ENCODE measurements around the gene HEMGN. TPM values are rescaled to one million over a fixed set of nuclear protein-coding genes. Genes with fewer than 3 reads are reported as not detected.
"Not testable (repeated sequence)": the region's sequence is repeated elsewhere in the genome, so short reads cannot be mapped to it uniquely, and the experiment has no call there.

Gene HEMGN
- total and polyA plus RNA-seq, 5 donors from 2014 or later = 1.7 to 7.0 (median 3.6) TPM

GRCh38 chr9:97945470-97945869 lies 7.5 kb upstream of the HEMGN start:
- not testable (repeated sequence) for H3K27ac ChIP-seq (ENCODE audit: insufficient read depth, low read length, poor library complexity, severe bottlenecking); DNase-seq; H3K4me1 ChIP-seq (ENCODE audit: control insufficient read depth, insufficient read depth, low read length, poor library complexity, severe bottlenecking); H3K4me1 Mint-ChIP-seq; H3K9me3 ChIP-seq (ENCODE audit: control insufficient read depth in 2 of 2, low read length in 2 of 2); H3K27me3 ChIP-seq (ENCODE audit: control insufficient read depth, insufficient read depth, low read length); H3K9me3 Mint-ChIP-seq; ATAC-seq (ENCODE audit: low read depth in 2 of 2); H3K36me3 Mint-ChIP-seq; H3K4me3 ChIP-seq (ENCODE audit: low read depth, low read length); H3K27ac Mint-ChIP-seq; H3K36me3 ChIP-seq (ENCODE audit: control insufficient read depth, insufficient read depth, low read length)
- peak overlapping the region in 1 of 4 donors; percentile 48 for H3K4me3 Mint-ChIP-seq
- peaks cover 25% of the 10 kb centered on the region for H3K27me3 Mint-ChIP-seq

- H3K4me3 ChIP-seq (ENCODE audit: low read depth, low read length) = no peak overlapping the region
- peaks cover 4% of the 10 kb centered on the region for H3K27me3 ChIP-seq (ENCODE audit: control insufficient read depth, insufficient read depth, low read length)
- Mint-ChIP-seq H3K9me3 (peaks cover 0 to 4% (median 0%) of the 10 kb centered on the region in 7 donors), H3K27me3 (peaks cover 23% of the 10 kb centered on the region), H3K4me3 (no peak overlapping the region), H3K4me1 (no peaks in the 10 kb centered on the region), H3K36me3 (no peaks in the 10 kb centered on the region), H3K27ac (no peak overlapping the region)
- no peaks in the 10 kb centered on the region for H3K9me3 ChIP-seq (ENCODE audit: control insufficient read depth in 2 of 2, low read length in 2 of 2)
- DNase-seq = no peak
- no peaks in the 10 kb centered on the region for H3K36me3 ChIP-seq (ENCODE audit: control insufficient read depth, insufficient read depth, low read length)
- H3K4me1 ChIP-seq (ENCODE audit: control insufficient read depth, insufficient read depth, low read length, poor library complexity, severe bottlenecking) = no peaks in the 10 kb centered on the region
- no peak for ATAC-seq (ENCODE audit: low read depth in 2 of 2)
- H3K27ac ChIP-seq (ENCODE audit: insufficient read depth, low read length, poor library complexity, severe bottlenecking) = no peak overlapping the region
Observed at GRCh38 chr9:97944612-97945011, 6.6 kb upstream of the HEMGN start.

GRCh38 chr9:97943308-97943855 lies 5.4 kb upstream of the HEMGN start:
- H3K4me1 ChIP-seq (ENCODE audit: control insufficient read depth, insufficient read depth, low read length, poor library complexity, severe bottlenecking) = peaks cover 6% of the 10 kb centered on the region

GRCh38 chr9:97941323-97941722 lies 3.4 kb upstream of the HEMGN start:
- peaks cover 13% of the 10 kb centered on the region for H3K27me3 Mint-ChIP-seq
- Histone ChIP-seq H3K27me3 (ENCODE audit: control insufficient read depth, insufficient read depth, low read length) (peaks cover 4% of the 10 kb centered on the region), H3K27ac (ENCODE audit: insufficient read depth, low read length, poor library complexity, severe bottlenecking) (no peak overlapping the region), H3K4me1 (ENCODE audit: control insufficient read depth, insufficient read depth, low read length, poor library complexity, severe bottlenecking) (peaks cover 15% of the 10 kb centered on the region), H3K4me3 (ENCODE audit: low read depth, low read length) (no peak overlapping the region), H3K9me3 (ENCODE audit: control insufficient read depth in 2 of 2, low read length in 2 of 2) (no peaks in the 10 kb centered on the region), H3K36me3 (ENCODE audit: control insufficient read depth, insufficient read depth, low read length) (no peaks in the 10 kb centered on the region)
- H3K9me3 Mint-ChIP-seq = peaks cover 0 to 4% (median 0%) of the 10 kb centered on the region in 7 donors
- H3K27ac Mint-ChIP-seq = no peak overlapping the region
- DNase-seq = no peak
- no peak for ATAC-seq (ENCODE audit: low read depth in 2 of 2)
- no peaks in the 10 kb centered on the region for H3K36me3 Mint-ChIP-seq
- H3K4me3 Mint-ChIP-seq = no peak overlapping the region
- peaks cover 11 to 23% (median 19%) of the 10 kb centered on the region in 4 donors for H3K4me1 Mint-ChIP-seq

More at GRCh38 chr9:97943308-97943855, 5.4 kb upstream of the HEMGN start:
- Histone ChIP-seq H3K9me3 (ENCODE audit: control insufficient read depth in 2 of 2, low read length in 2 of 2) (no peaks in the 10 kb centered on the region), H3K36me3 (ENCODE audit: control insufficient read depth, insufficient read depth, low read length) (no peaks in the 10 kb centered on the region), H3K27me3 (ENCODE audit: control insufficient read depth, insufficient read depth, low read length) (peaks cover 4% of the 10 kb centered on the region), H3K27ac (ENCODE audit: insufficient read depth, low read length, poor library complexity, severe bottlenecking) (no peak overlapping the region), H3K4me3 (ENCODE audit: low read depth, low read length) (no peak overlapping the region)
- no peak for DNase-seq
- Mint-ChIP-seq H3K27ac (no peak overlapping the region), H3K4me3 (no peak overlapping the region), H3K27me3 (peaks cover 16% of the 10 kb centered on the region), H3K4me1 (peaks cover 3 to 10% (median 8%) of the 10 kb centered on the region in 4 donors), H3K36me3 (no peaks in the 10 kb centered on the region), H3K9me3 (peaks cover 0 to 4% (median 0%) of the 10 kb centered on the region in 7 donors)
- no peak for ATAC-seq (ENCODE audit: low read depth in 2 of 2)

GRCh38 chr9:97940741-97941140 lies 2.8 kb upstream of the HEMGN start:
- peaks cover 15% of the 10 kb centered on the region for H3K4me1 ChIP-seq (ENCODE audit: control insufficient read depth, insufficient read depth, low read length, poor library complexity, severe bottlenecking)
- Mint-ChIP-seq H3K36me3 (no peaks in the 10 kb centered on the region), H3K9me3 (peaks cover 0 to 2% (median 0%) of the 10 kb centered on the region in 7 donors), H3K4me3 (no peak overlapping the region), H3K4me1 (peaks cover 11 to 26% (median 19%) of the 10 kb centered on the region in 4 donors), H3K27me3 (peaks cover 13% of the 10 kb centered on the region), H3K27ac (no peak overlapping the region)
- H3K9me3 ChIP-seq (ENCODE audit: control insufficient read depth in 2 of 2, low read length in 2 of 2) = no peaks in the 10 kb centered on the region
- H3K27me3 ChIP-seq (ENCODE audit: control insufficient read depth, insufficient read depth, low read length) = peaks cover 4% of the 10 kb centered on the region
- ATAC-seq (ENCODE audit: low read depth in 2 of 2) (no peak), DNase-seq (no peak)
- H3K4me3 ChIP-seq (ENCODE audit: low read depth, low read length) = no peak overlapping the region
- no peak overlapping the region for H3K27ac ChIP-seq (ENCODE audit: insufficient read depth, low read length, poor library complexity, severe bottlenecking)
- no peaks in the 10 kb centered on the region for H3K36me3 ChIP-seq (ENCODE audit: control insufficient read depth, insufficient read depth, low read length)

GRCh38 chr9:97940233-97940632 lies 2.3 kb upstream of the HEMGN start:
- no peak for ATAC-seq (ENCODE audit: low read depth in 2 of 2)
- no peak overlapping the region for H3K27ac Mint-ChIP-seq
- peaks cover 0 to 2% (median 0%) of the 10 kb centered on the region in 7 donors for H3K9me3 Mint-ChIP-seq

GRCh38 chr9:97936998-97937397 lies 974 bp downstream of the HEMGN start:
- DNase-seq (no peak), ATAC-seq (ENCODE audit: low read depth in 2 of 2) (no peak)
- no peak overlapping the region for H3K27ac ChIP-seq (ENCODE audit: insufficient read depth, low read length, poor library complexity, severe bottlenecking)
- Mint-ChIP-seq H3K9me3 (peaks cover 0 to 2% (median 0%) of the 10 kb centered on the region in 7 donors), H3K4me1 (peaks cover 11 to 48% (median 19%) of the 10 kb centered on the region in 4 donors), H3K36me3 (no peaks in the 10 kb centered on the region), H3K4me3 (no peak overlapping the region), H3K27ac (peak overlapping the region in 1 of 3 donors; percentile 88), H3K27me3 (peaks cover 7% of the 10 kb centered on the region)
- no peaks in the 10 kb centered on the region for H3K27me3 ChIP-seq (ENCODE audit: control insufficient read depth, insufficient read depth, low read length)
- no peaks in the 10 kb centered on the region for H3K9me3 ChIP-seq (ENCODE audit: control insufficient read depth in 2 of 2, low read length in 2 of 2)
- no peak overlapping the region for H3K4me3 ChIP-seq (ENCODE audit: low read depth, low read length)
- H3K36me3 ChIP-seq (ENCODE audit: control insufficient read depth, insufficient read depth, low read length) = no peaks in the 10 kb centered on the region
- H3K4me1 ChIP-seq (ENCODE audit: control insufficient read depth, insufficient read depth, low read length, poor library complexity, severe bottlenecking) = peaks cover 18% of the 10 kb centered on the region

More at GRCh38 chr9:97940233-97940632, 2.3 kb upstream of the HEMGN start:
- H3K36me3 Mint-ChIP-seq = no peaks in the 10 kb centered on the region
- peaks cover 11 to 29% (median 19%) of the 10 kb centered on the region in 4 donors for H3K4me1 Mint-ChIP-seq
- Histone ChIP-seq H3K36me3 (ENCODE audit: control insufficient read depth, insufficient read depth, low read length) (no peaks in the 10 kb centered on the region), H3K9me3 (ENCODE audit: control insufficient read depth in 2 of 2, low read length in 2 of 2) (no peaks in the 10 kb centered on the region), H3K27ac (ENCODE audit: insufficient read depth, low read length, poor library complexity, severe bottlenecking) (no peak overlapping the region), H3K27me3 (ENCODE audit: control insufficient read depth, insufficient read depth, low read length) (peaks cover 4% of the 10 kb centered on the region), H3K4me3 (ENCODE audit: low read depth, low read length) (no peak overlapping the region), H3K4me1 (ENCODE audit: control insufficient read depth, insufficient read depth, low read length, poor library complexity, severe bottlenecking) (peaks cover 15% of the 10 kb centered on the region)
- DNase-seq = no peak
- peaks cover 13% of the 10 kb centered on the region for H3K27me3 Mint-ChIP-seq
- no peak overlapping the region for H3K4me3 Mint-ChIP-seq

GRCh38 chr9:97935276-97935675 lies 2.7 kb downstream of the HEMGN start:
- Mint-ChIP-seq H3K9me3 (peaks cover 0 to 2% (median 0%) of the 10 kb centered on the region in 7 donors), H3K4me3 (no peak overlapping the region), H3K27me3 (no peaks in the 10 kb centered on the region), H3K4me1 (peaks cover 21 to 65% (median 29%) of the 10 kb centered on the region in 4 donors), H3K27ac (no peak overlapping the region), H3K36me3 (no peaks in the 10 kb centered on the region)
- ATAC-seq (ENCODE audit: low read depth in 2 of 2) (no peak), DNase-seq (no peak)
- Histone ChIP-seq H3K27me3 (ENCODE audit: control insufficient read depth, insufficient read depth, low read length) (no peaks in the 10 kb centered on the region), H3K4me3 (ENCODE audit: low read depth, low read length) (no peak overlapping the region), H3K4me1 (ENCODE audit: control insufficient read depth, insufficient read depth, low read length, poor library complexity, severe bottlenecking) (peaks cover 35% of the 10 kb centered on the region), H3K36me3 (ENCODE audit: control insufficient read depth, insufficient read depth, low read length) (no peaks in the 10 kb centered on the region), H3K27ac (ENCODE audit: insufficient read depth, low read length, poor library complexity, severe bottlenecking) (no peak overlapping the region), H3K9me3 (ENCODE audit: control insufficient read depth in 2 of 2, low read length in 2 of 2) (no peaks in the 10 kb centered on the region)

All from CD4-positive, CD25-positive, alpha-beta regulatory T cell (primary cell).